ENCODE results near the gene CELF5.
"Not testable (repeated sequence)": the region's sequence is repeated elsewhere in the genome, so short reads cannot be mapped to it uniquely, and the experiment has no call there.

The CELF5 gene

DNA sequence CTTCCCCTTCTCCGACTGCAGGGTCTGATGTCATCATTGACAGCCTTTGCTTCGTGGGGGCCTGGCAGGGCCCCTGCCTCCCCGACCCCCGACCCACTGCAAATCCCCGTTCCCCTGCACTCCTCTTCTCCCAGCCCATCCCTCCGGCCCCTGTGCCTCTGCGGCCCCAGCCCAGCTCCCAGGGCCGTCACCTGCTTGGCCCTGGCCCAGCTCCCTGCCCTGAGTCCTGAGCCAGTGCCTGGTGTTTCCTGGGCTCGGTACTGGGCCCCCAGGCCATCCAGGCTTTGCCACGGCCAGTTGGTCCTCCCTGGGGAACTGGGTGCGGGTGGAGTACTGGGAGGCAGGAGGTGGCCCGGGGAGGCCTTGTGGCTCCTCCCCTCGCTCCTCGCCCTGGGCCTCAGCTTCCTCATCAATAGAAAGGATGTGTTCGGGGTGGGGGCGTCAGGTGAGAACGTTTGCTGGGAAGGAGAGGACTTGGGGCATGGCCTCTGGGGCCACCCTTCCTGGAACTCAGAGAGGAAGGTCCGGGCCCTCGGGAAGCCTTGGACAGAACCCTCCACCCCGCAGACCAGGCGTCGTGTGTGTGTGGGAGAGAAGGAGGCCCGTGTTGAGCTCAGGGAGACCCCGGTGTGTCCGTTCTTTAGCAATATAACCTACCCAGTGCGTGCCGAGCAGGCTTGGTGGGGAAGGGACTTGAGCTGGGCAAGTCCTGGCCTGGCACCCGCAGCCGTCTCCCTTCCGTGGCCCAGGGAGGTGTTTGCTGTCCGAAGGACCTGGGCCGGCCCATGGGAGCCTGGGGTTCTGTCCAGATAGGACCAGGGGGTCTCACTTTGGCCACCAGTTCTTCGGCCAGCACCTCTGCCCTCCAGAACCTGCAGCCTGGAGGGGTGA is 15.9 kb upstream of the CELF5 start:
- no peak for DNase-seq

DNA sequence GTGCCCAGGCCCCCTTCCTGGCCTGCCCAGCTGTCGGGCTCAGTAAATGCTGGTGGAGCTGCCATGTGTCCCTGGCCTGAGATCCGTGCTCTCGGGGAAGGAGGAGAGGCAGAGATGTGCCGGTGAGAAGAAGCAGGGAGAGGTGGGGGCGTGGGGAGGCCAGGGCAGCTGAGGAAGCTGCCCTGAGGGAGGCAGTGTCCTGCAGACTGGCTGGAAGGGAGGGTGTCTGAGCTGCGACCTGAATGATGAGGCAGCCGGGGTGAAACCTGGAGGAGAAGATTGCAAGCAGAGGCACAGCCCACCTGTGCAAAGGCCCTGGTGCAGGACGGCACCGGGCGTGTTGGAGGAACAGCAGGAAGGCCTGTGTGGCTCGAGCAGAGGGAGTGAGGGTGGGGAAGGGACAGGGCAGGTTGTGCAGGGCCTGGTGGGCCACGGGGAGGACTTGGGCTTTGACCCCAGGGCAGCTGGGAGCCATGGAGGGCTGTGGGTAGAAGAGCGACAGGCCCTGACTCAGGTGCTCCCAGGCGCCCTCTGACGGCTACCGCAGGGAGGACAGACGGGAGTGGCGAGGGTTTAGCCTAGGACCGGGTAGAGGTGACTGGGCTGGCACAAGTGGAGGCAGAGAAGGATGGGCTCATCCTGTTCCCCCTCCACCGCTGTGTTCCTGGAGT is 14.0 kb upstream of the CELF5 start:
- DNase-seq, result peak in 1 of 2 experiments; percentile 52

- DNase-seq, result no peak
Measured at GRCh38 chr19:3211191-3211590, 13.3 kb upstream of the CELF5 start.

- DNase-seq, result no peak
Measured at GRCh38 chr19:3213159-3213558, 11.3 kb upstream of the CELF5 start.

- no peak for DNase-seq
Measured at GRCh38 chr19:3216874-3217273, 7.6 kb upstream of the CELF5 start.

- DNase-seq, result no peak
Measured at GRCh38 chr19:3220576-3220975, 3.9 kb upstream of the CELF5 start.

GRCh38 chr19:3221576-3221975 is 2.9 kb upstream of the CELF5 start:
- not testable (repeated sequence) for DNase-seq

DNA sequence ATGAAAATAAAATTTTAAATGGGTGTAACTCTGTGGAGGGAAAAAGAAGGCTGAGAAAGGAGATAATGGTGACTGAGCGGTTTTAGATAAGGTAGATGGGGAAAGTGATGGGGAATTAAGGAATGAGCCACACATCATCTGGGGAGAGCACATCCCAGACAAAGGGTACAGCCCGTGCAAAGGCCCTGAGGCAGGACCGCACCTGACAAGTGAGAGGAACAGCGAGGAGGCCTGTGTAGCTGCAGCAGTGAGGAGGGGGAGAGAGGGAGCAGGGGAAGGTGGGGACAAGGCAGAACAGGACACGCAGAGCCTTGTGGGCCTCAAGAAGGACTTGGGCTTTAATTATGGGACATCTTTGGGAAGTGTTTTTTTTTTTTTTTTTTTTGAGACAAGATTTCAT is 1.8 kb upstream of the CELF5 start:
- DNase-seq, result no peak

GRCh38 chr19:3225169-3225485 is 666 bp downstream of the CELF5 start:
- DNase-seq, result no peak

GRCh38 chr19:3225677-3226093 is 1.2 kb downstream of the CELF5 start:
- DNase-seq, result no peak

DNA sequence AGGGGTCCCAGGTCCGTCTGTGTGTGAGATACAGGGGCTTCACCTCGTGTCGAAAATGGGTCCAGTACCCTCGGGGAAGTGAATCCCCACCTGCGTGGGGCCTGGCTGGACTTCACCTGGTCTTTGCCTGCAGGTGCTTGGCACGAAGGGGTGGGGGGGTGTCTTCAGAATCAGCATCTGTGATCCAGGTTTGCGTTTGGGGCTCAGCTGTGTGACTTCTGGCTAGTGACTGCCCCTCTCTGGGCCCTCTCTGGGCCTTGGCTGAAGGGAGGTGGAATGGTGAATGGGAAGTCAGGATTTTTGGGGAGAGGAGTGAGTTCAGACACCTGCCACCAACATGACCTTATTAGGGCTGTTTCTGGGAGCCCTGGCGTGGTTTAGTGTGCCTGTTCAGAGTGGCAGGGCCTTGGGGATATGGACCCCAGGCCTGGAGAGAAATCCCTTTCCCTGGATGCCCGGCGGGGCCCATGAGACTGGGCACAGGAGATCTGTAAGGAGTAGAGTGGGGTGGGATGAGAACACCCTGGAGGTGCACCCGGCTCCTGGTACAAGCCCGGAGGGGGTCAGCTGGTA is 2.7 kb downstream of the CELF5 start:
- DNase-seq, result no peak

- DNase-seq, result no peak
Measured at GRCh38 chr19:3229346-3229743, 4.9 kb downstream of the CELF5 start.

GRCh38 chr19:3229888-3230496 is 5.5 kb downstream of the CELF5 start:
- DNase-seq, result no peak

DNA sequence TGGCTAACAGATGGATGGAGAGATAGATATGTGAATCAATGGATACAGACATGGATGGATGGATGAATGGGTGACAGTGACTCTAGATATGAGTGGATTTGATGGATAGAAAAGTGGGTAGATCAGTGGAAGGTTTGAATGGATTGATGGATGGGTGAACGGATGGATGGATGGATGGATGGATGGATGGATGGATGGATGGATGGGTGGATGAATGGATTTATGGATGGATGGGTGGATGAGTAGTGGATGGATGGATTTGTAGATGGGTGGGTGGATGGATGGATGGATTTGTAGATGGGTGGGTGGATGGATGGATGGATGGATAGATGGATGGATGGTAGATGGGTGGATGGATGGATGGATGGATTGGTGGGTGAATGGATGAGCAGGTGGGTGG is 6.8 kb downstream of the CELF5 start:
- DNase-seq, result no peak

GRCh38 chr19:3233116-3233515 is 8.7 kb downstream of the CELF5 start:
- DNase-seq, result no peak

- DNase-seq, result no peak
Measured at GRCh38 chr19:3233831-3234230, 9.4 kb downstream of the CELF5 start.

DNA sequence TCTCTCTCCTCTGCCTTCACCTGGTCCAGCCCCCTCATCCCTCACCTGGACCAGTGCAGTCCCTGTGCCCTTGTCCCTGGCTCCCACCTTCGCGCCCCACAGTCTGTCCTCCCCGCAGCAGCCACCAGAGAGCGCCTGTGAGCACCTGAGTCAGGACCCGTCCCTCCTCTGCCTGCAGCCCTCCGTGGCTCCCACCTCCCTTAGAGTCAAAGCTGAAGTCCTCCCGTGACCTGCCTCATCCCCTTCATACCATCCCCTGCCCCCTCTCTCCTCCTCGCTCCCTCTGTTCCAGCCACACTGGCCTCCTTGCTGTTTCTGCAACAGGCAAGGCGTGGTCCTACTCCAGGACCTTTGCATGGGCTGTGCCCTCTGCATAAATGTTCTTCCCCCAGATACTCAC is 10.3 kb downstream of the CELF5 start:
- DNase-seq, result no peak

DNA sequence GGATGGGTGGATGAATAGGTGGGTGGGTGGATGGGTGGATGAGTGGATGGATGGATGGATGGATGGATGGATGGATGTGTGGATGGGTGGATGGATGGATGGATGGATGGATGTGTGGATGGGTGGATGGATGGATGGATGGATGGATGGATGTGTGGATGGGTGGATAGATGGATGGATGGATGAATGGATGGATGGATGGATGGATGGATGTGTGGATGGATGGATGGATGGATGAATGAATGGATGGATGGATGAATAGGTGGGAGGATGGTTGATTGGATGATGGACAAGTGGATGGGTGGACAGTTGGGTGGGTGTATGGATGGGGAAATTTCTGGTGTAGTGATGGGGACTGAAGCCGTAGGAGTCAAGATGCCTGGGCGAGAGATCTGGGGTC is 11.1 kb downstream of the CELF5 start:
- DNase-seq, result not testable (repeated sequence)

DNA sequence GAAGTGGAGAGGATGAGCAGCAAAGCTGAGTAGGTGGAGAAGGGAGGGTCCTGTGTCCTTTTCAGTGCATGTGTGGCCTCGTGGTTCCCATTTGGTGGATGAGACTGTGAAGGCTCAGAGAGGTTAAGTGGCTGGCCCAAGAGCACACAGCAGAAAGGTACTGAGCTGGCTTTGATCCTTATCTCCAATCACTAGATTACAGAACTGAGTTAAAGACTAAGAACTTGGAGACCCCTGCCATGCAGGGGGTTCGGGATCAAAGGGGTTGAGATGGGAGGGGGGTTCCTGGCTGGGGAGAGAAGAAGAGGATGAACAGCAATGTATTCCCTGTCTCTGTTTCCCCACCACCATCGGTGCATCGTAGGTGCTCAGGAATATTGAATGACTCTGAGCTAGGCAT is 11.8 kb downstream of the CELF5 start:
- no peak for DNase-seq

GRCh38 chr19:3238066-3238561 is 13.7 kb downstream of the CELF5 start:
- no peak for DNase-seq

- no peak for DNase-seq
Measured at GRCh38 chr19:3239367-3239766, 14.9 kb downstream of the CELF5 start.

DNA sequence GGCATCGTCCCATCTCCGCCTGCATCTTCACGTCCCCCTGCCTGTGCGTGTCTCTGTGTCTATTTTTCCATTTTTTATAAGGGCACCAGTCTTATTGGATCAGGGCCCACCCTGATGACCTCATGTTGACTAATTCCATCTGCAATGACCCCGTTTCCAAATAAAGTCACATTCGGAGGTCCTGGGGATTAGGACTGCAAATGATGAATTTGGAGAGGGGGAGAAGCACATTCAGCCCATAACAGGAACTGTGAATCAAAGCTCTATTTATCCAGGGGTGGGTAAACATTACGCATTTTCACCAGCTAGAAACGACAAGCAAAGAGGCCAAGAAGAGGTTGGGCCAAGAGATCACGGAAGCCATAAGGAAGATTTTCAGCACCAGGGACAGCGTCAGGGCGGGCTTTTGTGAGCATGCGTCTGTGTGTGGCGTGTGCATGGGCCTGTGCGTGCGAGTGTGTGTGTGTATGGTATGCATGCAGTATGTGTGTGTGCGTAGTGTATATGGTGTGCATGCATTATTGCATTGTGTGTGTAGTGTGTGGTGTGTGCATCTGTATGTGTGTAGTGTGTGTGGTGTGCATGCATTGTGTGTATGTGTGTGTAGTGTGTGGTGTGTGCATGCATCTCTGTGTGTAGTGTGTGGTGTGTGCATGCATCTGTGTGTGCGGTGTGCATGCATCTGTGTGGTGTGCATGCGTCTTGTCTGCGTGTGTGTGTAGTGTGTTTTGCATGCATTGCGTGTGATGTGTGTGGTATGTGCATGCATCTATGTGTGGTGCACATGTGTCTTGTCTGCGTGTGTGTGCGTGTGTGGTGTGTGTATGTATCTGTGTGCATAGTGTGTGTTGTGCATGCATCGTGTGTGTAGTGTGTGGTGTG is 19.6 kb downstream of the CELF5 start:
- DNase-seq, result no peak

DNA sequence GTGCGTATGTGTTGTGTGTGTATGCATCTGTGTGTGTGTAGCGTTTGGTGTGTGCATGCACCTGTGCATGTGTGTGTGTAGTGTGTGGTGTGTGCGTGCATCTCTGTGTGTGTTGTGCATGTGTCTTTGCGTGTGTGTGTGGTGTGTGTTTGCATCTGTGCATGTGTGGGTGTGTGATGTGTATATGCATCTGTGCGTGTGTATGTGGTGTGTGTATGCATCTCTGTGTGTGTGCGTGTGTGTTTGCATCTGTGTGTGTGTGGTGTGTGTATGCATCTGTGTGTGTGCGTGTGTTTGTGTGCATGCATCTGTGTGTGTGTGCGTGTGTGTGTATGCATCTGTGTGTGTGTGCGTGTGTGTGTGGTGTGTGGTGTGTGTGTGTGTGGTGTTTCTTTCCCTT is 20.6 kb downstream of the CELF5 start:
- DNase-seq, result no peak

All from NCI-H524 (cell line).